ENCODE data around the gene FASN. TPM values are rescaled to one million over a fixed set of nuclear protein-coding genes. Genes with fewer than 3 reads are reported as not detected.

The FASN gene
- total and polyA plus RNA-seq, 2 of the 13 experiments (the other 11 are each of a cell fraction or from before 2014, with no cell fraction given), result 51.7 to 101 TPM

DNA sequence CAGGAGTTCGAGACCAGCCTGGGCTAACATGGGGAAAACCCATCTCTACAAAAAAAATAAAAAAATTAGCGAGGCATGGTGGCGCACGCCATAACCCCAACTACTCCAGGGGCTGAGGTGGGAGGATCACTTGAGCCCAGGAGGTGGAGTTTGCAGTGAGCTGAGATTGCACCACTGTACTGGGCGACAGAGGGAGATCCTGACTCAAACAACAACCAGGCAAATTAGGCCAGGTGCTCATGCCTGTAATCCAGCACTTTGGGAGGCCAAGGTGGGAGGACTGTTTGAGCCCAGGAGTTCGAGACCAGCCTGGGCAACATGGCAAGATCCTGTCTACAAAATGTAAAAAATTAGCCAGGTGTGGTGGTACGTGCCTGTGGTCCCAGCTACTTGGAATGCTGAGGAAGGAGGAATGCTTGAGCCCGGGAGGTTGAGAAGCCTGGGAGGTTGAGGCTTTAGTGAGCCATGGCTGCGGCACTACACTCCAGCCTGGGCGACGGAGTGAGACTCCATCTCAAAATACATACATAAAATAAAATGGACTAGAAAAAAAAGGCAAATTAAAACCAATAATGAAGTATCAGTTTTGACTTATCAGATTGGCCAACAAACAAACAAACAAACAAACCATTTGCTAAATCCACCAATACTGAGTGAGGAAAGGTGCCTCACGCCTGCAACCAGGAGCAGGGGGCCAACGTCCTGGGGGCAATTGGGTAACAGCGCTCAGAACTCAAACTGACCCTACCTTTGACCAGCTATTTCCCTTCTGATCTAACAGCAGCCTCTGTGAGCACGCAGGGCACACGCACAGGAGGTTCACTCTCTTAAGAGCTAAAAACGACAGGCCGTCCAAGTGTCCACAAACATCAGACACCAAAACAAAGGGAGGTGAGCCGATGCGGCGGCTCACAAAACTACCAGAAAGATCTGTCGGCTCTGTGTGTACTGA lies 19.4 kb upstream of the FASN start (continued):
- no peak for TF ChIP-seq AKNA (CRISPR knock-in tag; IDR thresholded peaks at IDR 0.05; ENCODE audit: borderline replicate concordance)
- TF ChIP-seq ZNF790 (CRISPR knock-in tag; IDR thresholded peaks at IDR 0.05; ENCODE audit: borderline replicate concordance), result no peak
- TF ChIP-seq KAT7 (CRISPR knock-in tag; IDR thresholded peaks at IDR 0.05; ENCODE audit: borderline replicate concordance), result no peak
- no peak for TF ChIP-seq ZNF354B (CRISPR knock-in tag; IDR thresholded peaks at IDR 0.05)
- no peak for TF ChIP-seq IKZF4 (CRISPR knock-in tag; IDR thresholded peaks at IDR 0.05; ENCODE audit: borderline replicate concordance, low read depth, not compliant biosample characterization)
- no peak for TF ChIP-seq ZNF333 (CRISPR knock-in tag; IDR thresholded peaks at IDR 0.05; ENCODE audit: borderline replicate concordance)
- no peak for TF ChIP-seq SP1 (IDR thresholded peaks at IDR 0.05)
- TF ChIP-seq SP1 (CRISPR knock-in tag; IDR thresholded peaks at IDR 0.05), result no peak
- TF ChIP-seq ZNF761 (CRISPR knock-in tag; conservative IDR thresholded peaks at IDR 0.05), result no peak
- no peak for TF ChIP-seq ERF (CRISPR knock-in tag; IDR thresholded peaks at IDR 0.05)
- no peak for TF ChIP-seq ZBTB21 (CRISPR knock-in tag; IDR thresholded peaks at IDR 0.05)
- no peak for TF ChIP-seq FOXP1 (IDR thresholded peaks at IDR 0.05)
- TF ChIP-seq FOXP1 (CRISPR knock-in tag; IDR thresholded peaks at IDR 0.05), result peak; percentile 65; the same call in 1 of the 2 replicates
- no peak for TF ChIP-seq MTA1 (CRISPR knock-in tag; IDR thresholded peaks at IDR 0.05; ENCODE audit: borderline replicate concordance)
- no peak for TF ChIP-seq ZNF775 (CRISPR knock-in tag; IDR thresholded peaks at IDR 0.05; ENCODE audit: borderline replicate concordance)
- TF ChIP-seq PAF1 (CRISPR knock-in tag; IDR thresholded peaks at IDR 0.05), result no peak
- TF ChIP-seq RXRA (CRISPR knock-in tag; IDR thresholded peaks at IDR 0.05), result peak; percentile 51
- no peak for TF ChIP-seq MAFF (IDR thresholded peaks at IDR 0.05; ENCODE audit: low read depth, low read length)
- no peak for TF ChIP-seq MBNL3 (CRISPR knock-in tag; conservative IDR thresholded peaks at IDR 0.05)
- TF ChIP-seq ZNF350 (CRISPR knock-in tag; IDR thresholded peaks at IDR 0.05; ENCODE audit: borderline replicate concordance, low read depth), result 0 out of 2 replicates have a peak, but pooled peaks have one; percentile 15
- TF ChIP-seq, protein P1, sequence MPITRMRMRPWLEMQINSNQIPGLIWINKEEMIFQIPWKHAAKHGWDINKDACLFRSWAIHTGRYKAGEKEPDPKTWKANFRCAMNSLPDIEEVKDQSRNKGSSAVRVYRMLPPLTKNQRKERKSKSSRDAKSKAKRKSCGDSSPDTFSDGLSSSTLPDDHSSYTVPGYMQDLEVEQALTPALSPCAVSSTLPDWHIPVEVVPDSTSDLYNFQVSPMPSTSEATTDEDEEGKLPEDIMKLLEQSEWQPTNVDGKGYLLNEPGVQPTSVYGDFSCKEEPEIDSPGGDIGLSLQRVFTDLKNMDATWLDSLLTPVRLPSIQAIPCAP (CRISPR knock-in tag; IDR thresholded peaks at IDR 0.05; ENCODE audit: low read depth), result no peak
- TF ChIP-seq, protein P2, sequence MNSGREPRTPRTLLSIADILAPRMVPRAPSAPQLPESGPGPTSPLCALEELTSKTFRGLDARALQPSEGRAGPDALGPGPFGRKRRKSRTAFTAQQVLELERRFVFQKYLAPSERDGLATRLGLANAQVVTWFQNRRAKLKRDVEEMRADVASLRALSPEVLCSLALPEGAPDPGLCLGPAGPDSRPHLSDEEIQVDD (CRISPR knock-in tag; IDR thresholded peaks at IDR 0.05; ENCODE audit: borderline replicate concordance), result no peak
- no peak for TF ChIP-seq ZNF530 (CRISPR knock-in tag; IDR thresholded peaks at IDR 0.05; ENCODE audit: low read depth)
- TF ChIP-seq ZNF841 (CRISPR knock-in tag; IDR thresholded peaks at IDR 0.05; ENCODE audit: borderline replicate concordance), result no peak
- no peak for TF ChIP-seq CBX1 (IDR thresholded peaks at IDR 0.05; ENCODE audit: low read depth)
- TF ChIP-seq ZNF850 (CRISPR knock-in tag; conservative IDR thresholded peaks at IDR 0.05), result no peak

Data from HepG2 (cell line).